ENCODE measurements around the gene ZNHIT3. TPM values are rescaled to one million over a fixed set of nuclear protein-coding genes. Genes with fewer than 3 reads are reported as not detected.

ZNHIT3 gene
- total and polyA plus RNA-seq, 2 of the 13 experiments (the other 11 are each of a cell fraction or from before 2014, with no cell fraction given) = 66.6 to 77.4 TPM

- ChIA-PET CTCF (ENCODE audit: low intra/inter-chr PET ratio, low total read pairs) (no interaction called here), POLR2A (no interaction called here)
- Histone ChIP-seq H3K9ac (ENCODE audit: insufficient read depth, low read depth, low read length) (no peak overlapping the region), H3K4me2 (ENCODE audit: low read depth, low read length) (no peak overlapping the region), H3K36me3 (replicated peaks in 1 of 2; ENCODE audit: control insufficient read depth in 1 of 2, insufficient read depth in 2 of 2, low read length in 2 of 2) (no peaks in the 10 kb centered on the region), H3K9me3 (ENCODE audit: low read length) (no peaks in the 10 kb centered on the region), H3K27me3 (ENCODE audit: control insufficient read depth in 1 of 2, insufficient read depth in 2 of 2, low read length in 2 of 2) (peaks cover 0 to 25% of the 10 kb centered on the region in 2 experiments; a peak in 3 of 5 replicates), H4K20me1 (ENCODE audit: insufficient read depth, low read length) (0 out of 2 replicates have a peak, but pooled peaks cover 3% of the 10 kb centered on the region), H3K4me3 (replicated peaks in 1 of 3; ENCODE audit: insufficient read depth in 1 of 3, low read depth in 2 of 3, low read length in 3 of 3) (no peak overlapping the region), H3K79me2 (ENCODE audit: insufficient read depth, low read length) (no peaks in the 10 kb centered on the region), H3K4me1 (ENCODE audit: insufficient read depth, low read length) (no peaks in the 10 kb centered on the region), H3K27ac (ENCODE audit: extremely low read length, insufficient read depth, low read length) (no peak overlapping the region), H2AFZ (ENCODE audit: low read length) (no peak overlapping the region)
- in situ Hi-C loops (cut with HindIII; ENCODE audit: extremely low pct_ligation_motif_present, low pct_unique_long_range_greater_than_20kb) (no loop called here), intact Hi-C loops (cut with micrococcal nuclease; ENCODE audit: unreplicated experiment) (no loop called here)
- no peak for ATAC-seq
- DNase-seq (ENCODE audit: low spot score) = no peak
- no peak for FAIRE-seq
- no TSS peak for BruUV-seq (replicated peaks)
- TF ChIP-seq ZNF230 (CRISPR knock-in tag; IDR thresholded peaks at IDR 0.05) (no peak), MTA1 (CRISPR knock-in tag; IDR thresholded peaks at IDR 0.05; ENCODE audit: borderline replicate concordance) (no peak), DZIP1 (CRISPR knock-in tag; IDR thresholded peaks at IDR 0.05) (no peak), SIX1 (CRISPR knock-in tag; IDR thresholded peaks at IDR 0.05; ENCODE audit: borderline replicate concordance) (no peak), NBN (conservative IDR thresholded peaks at IDR 0.05) (no peak), ZNF607 (CRISPR knock-in tag; IDR thresholded peaks at IDR 0.05; ENCODE audit: borderline replicate concordance) (no peak), ZNF609 (CRISPR knock-in tag; IDR thresholded peaks at IDR 0.05; ENCODE audit: borderline replicate concordance) (no peak), RELA (CRISPR knock-in tag; IDR thresholded peaks at IDR 0.05) (no peak), PHB2 (IDR thresholded peaks at IDR 0.05; ENCODE audit: partially characterized antibody) (no peak), JUNB (CRISPR knock-in tag; IDR thresholded peaks at IDR 0.05; ENCODE audit: borderline replicate concordance) (no peak), ZNF691 (CRISPR knock-in tag; IDR thresholded peaks at IDR 0.05; ENCODE audit: borderline replicate concordance, low read depth) (no peak), AGO2 (optimal IDR thresholded peaks at IDR 0.05; ENCODE audit: low read depth, low read length) (no peak), ZNF704 (CRISPR knock-in tag; IDR thresholded peaks at IDR 0.05; ENCODE audit: borderline replicate concordance) (no peak), KLF6 (CRISPR knock-in tag; IDR thresholded peaks at IDR 0.05) (no peak), ATF7-NPFF (CRISPR knock-in tag; IDR thresholded peaks at IDR 0.05; ENCODE audit: low read depth) (no peak)
Measured at GRCh38 chr17:36470499-36470898, 16.0 kb upstream of the ZNHIT3 start.
